DMS79 treated with DMSO at 0.1 percent for 48 hours (cell line): Measurements from ENCODE around the gene HSDL2.
"Not testable (repeated sequence)": the region's sequence is repeated elsewhere in the genome, so short reads cannot be mapped to it uniquely, and the experiment has no call there.

Experiments used
- DNase-seq: peaks from one replicate; lab custom pipeline; 2025; lab: John Stamatoyannopoulos, UW

Gene HSDL2

DNA sequence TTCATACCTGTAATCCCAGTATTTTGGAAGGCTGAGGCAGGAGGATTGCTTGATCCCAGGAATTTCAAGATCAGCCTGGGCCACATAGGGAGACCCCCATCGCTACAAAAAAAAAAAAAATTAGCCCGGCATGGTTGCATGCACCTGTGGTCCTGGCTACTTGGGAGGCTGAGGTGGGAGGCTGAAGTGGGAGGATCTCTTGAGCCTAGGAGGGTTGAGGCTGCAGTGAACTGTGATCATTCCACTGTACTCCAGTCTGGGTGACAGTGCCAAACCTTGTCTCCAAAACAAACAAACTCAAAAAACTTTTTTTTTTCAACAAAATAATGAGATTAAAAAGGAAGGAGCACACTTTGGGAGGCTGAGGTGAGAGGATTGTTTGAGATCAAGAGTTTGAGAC, 120.9 kb downstream of the HSDL2 start:
- no peak for DNase-seq

DNA sequence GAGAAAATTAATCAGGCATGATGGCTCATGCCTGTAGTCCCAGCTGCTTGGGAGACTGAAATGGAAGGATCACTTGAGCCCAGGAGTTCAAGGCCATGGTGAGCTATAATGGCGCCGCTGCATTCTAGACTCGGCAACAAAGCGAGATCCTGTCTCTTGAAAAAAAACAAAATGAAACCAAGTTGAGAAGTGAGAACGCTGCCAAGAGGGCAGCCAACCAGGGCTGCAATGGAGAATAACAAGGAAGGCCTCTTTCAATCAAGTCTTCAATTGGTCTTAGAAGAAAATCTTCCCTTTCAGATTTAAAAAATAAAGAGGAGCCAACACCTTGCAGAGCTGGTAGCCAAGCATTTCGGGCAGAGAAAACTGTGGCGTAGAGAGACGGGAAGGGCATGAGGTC, 121.4 kb downstream of the HSDL2 start:
- no peak for DNase-seq

DNA sequence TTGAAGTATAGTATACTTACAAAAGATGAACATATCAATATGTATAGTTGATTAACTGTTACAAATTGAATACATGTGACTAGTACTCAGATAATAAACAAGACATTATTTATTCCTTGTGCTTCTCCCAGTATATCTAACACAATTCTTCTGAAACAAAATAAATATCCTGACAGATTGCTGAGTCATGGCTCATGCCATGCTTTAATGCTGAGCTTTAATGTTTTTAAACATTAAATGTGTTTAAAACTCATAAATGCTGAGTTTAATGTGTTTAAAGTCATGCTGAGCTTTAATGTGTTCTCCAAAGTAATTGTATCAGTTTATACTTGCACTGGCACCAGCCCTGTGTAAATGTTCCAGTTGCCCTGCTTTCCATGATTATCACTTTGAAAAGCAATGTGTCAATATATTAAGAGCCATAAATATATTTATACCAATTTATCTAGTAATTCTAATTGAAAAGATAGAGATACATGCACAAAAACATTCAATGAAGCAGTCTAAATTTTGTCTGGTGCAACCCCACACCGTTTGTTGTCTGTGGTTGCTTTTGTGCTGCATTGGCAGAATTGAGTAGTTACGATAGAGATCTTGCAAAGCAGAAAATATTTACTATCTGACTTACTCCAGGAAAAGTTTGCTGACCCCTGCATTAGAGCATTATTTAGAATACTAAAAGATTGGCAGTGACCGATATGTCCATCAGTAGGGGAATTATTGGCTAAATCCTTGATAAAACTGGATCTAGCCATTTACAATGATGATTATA, 122.5 kb downstream of the HSDL2 start:
- no peak for DNase-seq

DNA sequence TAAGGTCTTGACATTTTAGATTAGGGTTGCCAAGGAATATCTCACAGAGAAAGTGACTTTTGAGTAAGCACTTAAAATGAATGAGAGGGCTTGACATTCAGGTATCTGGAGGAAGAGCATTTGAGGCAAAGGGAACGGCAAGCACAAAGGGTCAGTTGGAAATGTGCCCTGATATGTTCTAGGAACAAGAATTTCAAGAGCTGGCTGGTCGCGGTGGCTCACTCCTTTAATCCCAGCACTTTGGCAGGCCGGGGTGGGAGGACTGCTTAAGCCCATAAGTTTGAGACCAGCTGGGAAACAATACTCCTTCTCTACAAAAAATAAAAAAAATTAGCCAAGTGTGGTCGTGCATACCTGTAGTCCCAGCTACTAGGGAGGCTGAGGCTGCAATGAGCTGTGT, 123.3 kb downstream of the HSDL2 start:
- DNase-seq, result peak; percentile 17

DNA sequence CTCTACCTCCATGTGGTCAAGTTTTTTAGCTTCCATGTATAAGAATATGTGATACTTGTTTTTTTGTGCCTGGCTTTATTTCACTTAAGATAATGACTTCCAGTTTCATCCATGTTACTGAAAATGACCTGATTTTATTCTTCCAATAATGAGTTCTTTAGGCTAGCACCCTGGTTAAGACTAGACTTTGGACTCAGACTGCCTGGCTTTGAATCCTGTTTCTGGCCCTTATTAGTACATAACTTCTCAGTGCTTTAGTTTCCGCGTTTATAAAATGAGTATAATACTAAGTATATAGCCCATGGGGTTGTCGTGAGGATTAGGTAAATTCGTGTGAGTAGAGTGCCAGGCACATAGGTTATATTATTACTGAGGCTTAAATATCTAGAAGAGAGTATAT, 125.2 kb downstream of the HSDL2 start:
- DNase-seq, result no peak

DNA sequence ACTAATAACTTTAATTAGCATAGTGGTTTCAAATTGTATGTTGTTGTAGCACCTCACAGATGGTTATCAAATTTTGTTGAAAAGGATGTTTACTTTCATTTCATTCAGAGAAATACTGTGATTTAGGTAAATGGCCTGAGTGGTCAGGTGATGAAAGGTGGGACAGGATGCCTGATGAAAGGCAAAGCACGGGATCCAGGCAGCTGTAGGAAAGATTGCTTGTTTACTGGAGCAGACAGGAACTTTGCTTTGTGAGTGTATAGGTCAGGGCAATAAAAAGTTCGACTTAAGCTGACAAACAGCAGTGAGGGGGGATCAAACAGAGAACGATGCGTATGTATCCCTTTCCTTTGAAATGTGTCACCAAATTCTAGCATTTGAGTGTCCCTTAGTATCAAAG, 125.7 kb downstream of the HSDL2 start:
- no peak for DNase-seq

DNA sequence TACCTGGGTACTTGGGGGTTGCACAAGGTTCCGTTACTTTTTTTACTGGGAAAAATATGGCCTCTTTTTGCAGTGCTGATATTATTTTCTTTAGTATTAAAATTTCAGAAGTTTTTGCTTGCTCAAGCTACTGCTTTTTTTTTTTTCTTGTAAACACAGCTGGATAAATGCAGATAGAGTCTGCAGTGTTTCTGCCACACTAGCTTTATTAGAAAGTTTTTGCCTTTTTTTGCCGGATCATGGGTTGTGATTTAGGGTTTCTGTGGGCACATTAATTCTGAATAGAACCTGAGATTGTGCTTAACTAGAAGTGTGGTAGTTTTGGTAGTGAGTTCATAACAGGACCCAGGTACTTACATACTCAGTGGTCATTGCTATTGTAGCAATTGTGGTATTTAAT, 126.7 kb downstream of the HSDL2 start:
- DNase-seq, result no peak

DNA sequence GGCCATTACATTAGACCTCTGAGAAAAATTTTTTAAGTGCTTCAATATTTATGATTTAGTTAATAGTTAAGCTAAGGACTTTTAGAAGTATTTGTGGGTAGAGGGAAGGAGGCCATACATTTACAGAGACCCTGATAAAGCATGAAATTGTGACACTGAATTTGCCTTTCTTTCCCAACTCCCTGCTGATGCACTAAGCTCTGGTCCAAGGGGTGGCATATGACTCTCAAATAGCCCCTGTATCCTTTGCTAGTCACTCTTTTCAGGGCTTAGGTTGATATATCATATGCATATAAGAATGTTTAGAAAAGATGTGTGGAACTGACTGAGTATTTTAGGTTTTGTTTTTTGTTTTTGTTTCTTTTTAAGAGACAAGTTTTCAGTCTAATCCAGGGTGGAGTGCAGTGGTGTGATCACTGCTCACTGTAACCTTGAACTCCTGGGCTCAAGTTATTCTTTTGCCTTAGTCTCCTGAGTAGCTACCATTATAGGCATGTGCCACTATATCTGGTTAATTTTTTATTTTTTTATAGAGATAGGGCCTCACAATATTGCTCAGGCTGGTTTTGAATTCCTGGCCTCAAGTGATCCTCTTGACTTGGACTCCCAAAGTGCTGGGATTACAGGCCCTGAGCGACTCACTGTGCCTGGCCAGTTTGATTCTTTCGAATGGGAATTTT, 127.2 kb downstream of the HSDL2 start:
- no peak for DNase-seq

DNA sequence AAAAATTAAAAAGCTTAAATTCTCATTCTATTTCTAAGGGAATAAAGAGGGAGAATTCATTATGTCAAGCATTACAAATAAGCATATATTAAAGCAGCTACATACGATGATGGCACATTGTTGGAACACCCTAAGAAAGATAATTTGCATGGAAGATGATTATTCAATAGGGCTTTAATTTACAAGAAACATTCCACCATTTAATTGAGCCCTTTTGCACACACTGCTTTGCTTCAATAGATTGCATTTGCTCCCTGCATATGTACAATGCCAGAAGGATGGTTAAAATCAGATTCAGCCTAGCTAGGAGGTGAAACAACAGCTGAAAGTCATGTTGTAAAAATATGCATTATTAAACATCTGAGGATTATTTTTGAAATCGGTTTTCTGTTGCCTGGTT, 128.5 kb downstream of the HSDL2 start:
- no peak for DNase-seq

DNA sequence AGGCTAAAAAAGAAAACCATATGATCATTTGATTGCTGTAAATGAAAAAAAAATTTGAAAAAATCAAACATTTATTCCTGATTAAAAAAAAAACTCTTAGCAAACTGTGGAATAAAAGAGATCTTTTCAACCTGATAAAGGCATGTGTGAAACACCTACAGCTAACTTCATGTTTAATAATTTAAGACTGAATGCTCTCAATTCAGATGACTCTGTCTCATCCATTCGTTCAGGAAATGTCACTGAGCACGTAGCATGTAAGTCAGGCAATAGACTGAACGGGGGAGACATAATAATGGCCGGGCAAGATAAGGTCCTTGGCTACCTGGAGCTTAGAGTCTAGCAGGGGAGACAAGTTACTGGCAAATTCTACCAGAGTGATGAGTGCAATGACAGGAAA, 132.5 kb downstream of the HSDL2 start:
- not testable (repeated sequence) for DNase-seq

DNA sequence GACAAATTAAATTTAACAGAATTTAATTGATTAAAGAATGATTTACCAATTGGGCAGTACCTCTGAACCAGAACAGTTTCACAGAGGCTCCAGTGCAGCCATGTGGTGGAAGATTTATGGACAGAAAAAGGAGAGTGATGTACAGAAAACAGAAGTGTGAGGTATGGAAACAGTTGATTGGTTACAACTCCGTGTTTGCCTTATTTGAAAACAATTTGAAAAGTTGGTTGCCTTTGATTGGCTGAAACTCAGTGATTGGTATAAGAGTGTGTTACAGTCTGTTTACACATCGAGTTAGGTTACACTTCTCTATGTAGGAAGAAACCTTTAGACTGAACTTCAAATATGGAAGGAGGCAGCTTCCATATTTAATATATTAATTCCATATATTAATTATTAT, 136.9 kb downstream of the HSDL2 start:
- no peak for DNase-seq

DNA sequence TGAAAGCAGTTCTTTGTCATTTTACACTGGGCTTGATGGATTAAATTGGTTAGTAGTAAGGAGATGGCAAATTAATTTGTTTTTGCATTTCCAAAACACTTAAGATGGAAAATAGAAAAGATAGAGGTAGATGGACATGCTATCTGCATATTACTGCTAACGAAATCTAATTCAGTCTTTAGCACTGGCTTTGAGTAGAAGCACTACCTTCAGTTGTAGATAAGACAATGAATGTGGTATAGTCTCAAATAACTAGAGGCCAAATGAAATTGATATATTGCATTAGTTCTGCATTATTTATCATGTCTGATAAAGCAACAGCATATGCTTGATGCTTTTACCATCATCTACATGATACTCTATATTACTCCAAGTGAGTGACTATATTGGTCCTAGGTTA, 140.2 kb downstream of the HSDL2 start:
- no peak for DNase-seq

DNA sequence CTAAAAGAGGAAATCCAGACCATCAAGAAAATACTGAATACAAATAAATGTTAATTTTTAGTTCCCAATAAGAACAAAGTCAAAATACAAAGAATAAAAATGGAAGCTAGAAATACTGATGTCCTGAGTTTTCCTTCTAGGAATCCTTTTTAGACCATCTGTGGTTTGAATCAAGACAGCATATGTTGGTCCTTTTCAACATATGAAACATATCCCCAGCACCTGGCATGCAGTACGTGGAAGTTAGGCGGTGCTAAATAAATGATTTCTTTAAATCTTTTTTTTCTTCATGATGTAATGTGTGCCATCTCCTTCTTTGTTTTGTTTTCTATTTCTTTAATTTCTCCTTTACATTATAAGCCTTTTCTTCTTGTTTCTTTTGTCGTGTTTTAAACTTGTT, 140.7 kb downstream of the HSDL2 start:
- DNase-seq, result no peak
